Testis (tissue), 2 donors: ENCODE data around the gene NDUFAF5.

ENCODE experiments used
- CTCF ChIP-seq, 3 experiments: fragments of 450-650 bp in 2 of 3; fragments of 200-600 bp in 1 of 3; sonication (generic) in 1 of 3; IDR thresholded peaks; one replicate each; pipeline ENCODE4 v1.5.1; 2016 to 2019; ENCODE audit warnings: antibody characterized with exemption in 3 of 3, mild to moderate bottlenecking in 2 of 3, moderate library complexity in 1 of 3
- POLR2A ChIP-seq: fragments of 450-650 bp; IDR thresholded peaks from one replicate; pipeline ENCODE4 v1.6.1; 2017; ENCODE audit warnings: antibody characterized with exemption, mild to moderate bottlenecking, moderate library complexity

- TF ChIP-seq CTCF (IDR thresholded peaks at IDR 0.05) (no peak), POLR2A (no peak)
Observed at GRCh38 chr20:13758884-13759283, 25.9 kb upstream of the NDUFAF5 start.
